NCI-H1105 treated with DMSO at 0.1 percent for 48 hours (cell line): ENCODE results near the gene CNOT8.
"Not testable (repeated sequence)": the region's sequence is repeated elsewhere in the genome, so short reads cannot be mapped to it uniquely, and the experiment has no call there.

Experiments used
- DNase-seq: peaks from one replicate; lab custom pipeline; 2025; lab: John Stamatoyannopoulos, UW

CNOT8 gene

GRCh38 chr5:154865466-154866184, 7.2 kb downstream of the CNOT8 start:
- no peak for DNase-seq

DNA sequence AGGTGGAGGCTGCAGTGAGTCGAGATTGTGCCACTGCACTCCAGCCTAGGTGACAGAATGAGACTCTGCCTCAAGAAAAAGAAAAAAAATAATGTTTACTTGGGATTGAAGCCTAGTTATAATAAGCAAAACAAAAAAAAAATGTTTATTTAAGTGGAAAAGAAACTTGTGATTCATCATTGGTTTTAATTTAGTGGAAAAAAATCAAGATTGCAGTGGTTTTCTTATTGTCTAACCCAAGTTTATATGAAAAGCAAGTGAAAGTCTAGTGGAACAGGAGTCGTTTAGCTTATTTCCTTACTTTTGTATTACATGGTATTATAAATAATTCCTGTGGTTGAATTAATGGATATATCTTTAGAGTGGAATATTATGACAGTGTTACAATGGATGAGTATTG, 8.4 kb downstream of the CNOT8 start:
- no peak for DNase-seq

- DNase-seq = no peak
Measured at GRCh38 chr5:154868702-154869101, 10.3 kb downstream of the CNOT8 start.

GRCh38 chr5:154871734-154872133, 13.3 kb downstream of the CNOT8 start:
- no peak for DNase-seq

GRCh38 chr5:154873791-154874331, 15.4 kb downstream of the CNOT8 start:
- no peak for DNase-seq

DNA sequence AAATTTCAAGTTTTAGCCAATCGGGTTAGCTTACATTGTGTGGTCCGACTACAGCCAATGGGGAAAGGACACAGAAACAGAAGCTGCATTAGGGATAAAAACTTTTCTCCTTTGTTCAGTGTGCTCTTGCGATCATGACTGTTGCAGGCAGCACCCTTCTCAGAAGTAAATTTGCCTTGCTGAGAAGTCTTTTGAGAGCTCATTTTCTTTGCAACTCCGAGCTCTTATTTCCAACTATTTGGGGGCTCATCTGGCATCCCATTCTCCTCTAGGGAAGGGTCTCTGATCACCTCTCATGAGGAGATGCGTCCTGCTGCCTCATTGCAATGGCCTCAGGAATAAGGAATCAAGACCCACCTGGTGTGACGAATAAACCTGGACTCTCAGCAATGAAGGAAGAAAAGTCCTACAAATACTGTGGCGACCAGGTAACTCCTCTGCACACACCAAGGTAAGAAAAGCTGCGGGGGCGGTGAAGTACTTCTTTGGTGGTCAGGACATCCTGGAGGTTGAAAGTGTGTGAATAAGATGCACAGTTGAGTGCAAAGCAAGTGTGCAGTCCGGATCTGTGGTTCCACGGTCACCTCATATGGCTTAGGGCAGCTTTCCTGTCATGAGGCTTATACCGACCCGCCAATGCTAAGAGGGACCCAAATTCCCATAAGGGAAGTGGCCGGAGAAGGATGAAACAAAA, 20.4 kb downstream of the CNOT8 start:
- no peak for DNase-seq

DNA sequence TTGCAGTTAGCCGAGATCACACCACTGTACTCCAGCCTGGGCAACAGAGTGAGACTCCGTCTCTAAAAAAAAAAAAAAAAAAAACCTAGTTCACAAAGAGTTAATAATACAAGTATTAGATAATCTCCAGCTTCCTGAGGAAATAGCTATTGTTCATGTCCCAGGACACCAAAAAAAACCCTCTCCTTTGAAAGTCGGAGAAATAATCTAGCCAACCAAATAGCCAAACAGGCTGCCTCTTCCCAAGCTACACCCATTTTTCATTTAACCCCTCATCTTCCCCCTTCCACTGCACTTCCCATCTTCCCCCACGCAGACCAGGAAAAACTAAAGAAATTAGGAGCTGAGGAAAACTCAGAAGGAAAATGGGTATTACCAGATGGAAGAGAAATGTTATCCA, 23.6 kb downstream of the CNOT8 start:
- no peak for DNase-seq

- no peak for DNase-seq
Measured at GRCh38 chr5:154884424-154884823, 26.0 kb downstream of the CNOT8 start.

- DNase-seq = no peak
Measured at GRCh38 chr5:154885439-154885838, 27.0 kb downstream of the CNOT8 start.

GRCh38 chr5:154892369-154892771, 33.9 kb downstream of the CNOT8 start:
- DNase-seq = no peak

DNA sequence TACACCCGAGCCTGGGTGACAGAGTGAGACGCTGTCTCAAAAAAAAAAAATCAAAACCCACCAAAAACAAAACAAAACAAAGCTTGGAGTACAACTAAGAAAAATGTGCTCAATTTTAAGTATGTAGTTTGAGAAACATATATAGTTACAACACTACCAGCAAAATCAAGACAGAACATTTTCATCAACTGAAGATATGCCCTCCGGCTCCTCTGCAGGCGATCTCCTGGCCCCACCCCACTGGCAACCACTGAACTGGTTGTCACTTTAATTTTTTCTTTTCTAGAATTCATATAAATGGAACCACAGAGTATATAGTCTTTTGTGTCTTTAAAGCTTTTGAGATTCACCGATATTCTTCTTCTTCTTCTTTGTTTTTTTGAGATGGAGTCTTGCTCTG, 35.0 kb downstream of the CNOT8 start:
- no peak for DNase-seq

DNA sequence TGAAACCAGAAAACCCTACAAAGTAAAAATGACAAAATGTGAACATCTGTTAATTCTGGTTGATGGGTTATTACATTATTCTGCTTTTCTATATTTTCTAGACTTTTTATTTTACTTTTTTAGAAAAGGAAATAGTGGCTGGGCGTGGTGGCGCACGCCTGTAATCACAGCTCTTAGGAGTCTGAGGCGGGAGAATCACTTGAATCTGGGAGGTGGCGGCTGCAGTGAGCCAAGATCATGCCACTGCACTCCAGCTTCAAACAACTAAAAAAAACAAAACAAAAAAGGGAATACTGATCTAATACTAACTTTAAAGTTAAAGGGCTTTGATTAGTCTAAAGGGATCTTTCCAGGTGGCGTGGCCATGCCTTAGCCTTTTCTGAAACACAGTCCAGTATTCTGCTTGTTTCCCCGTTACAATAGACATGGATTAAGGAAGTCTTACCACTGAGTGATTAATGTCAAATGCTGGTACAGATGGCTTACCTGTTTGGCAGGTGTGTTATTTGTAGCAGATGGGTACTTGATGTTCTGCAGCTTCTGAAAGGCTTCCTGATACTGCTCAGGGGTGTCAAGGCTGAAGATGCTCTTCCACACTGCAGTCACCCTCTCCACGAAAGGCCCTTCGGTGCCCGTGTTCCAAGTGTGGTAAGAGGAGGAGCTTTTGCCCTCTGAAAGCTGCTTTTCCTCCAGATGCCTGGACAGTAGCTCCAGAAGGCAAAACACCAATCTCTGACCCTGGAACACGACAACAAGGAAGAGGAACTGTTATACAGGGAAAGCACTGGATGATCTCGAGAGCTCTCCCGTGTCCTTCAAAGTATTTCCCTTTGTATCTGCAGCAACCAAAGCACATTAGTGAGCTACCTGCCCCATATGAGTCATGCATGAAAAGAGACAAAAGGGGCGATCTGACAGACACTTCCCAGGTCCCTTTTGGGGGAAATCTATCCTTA, 37.5 kb downstream of the CNOT8 start:
- no peak for DNase-seq

DNA sequence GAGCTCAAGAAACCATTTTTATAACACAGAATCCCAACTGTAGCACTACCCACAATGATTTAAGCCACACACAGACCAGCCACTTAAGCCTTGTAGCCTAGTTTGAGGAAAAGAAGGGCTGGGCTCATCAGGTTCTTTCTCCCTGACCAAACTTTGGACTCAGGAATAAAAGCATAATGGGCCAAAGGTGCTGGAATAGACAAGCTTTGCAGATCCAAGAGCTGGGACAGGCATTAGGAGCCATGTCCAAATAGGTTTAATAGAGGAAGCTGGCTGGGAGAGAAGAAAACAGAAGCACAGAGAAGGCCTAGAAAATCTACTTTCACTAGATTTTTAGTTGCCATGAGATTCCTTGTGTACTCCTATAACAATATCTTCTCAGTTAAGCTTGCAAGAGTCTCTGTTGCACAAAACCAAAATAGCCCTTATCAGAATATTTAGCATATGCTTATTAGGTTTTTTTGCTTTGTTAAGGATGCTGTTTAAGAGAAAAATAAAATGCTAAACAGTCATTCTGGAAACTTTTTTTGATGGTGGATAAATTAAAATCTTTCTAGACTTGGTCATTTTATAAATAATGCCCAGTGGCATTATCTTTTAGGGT, 38.2 kb downstream of the CNOT8 start:
- DNase-seq = no peak

GRCh38 chr5:154898210-154898609, 39.8 kb downstream of the CNOT8 start:
- DNase-seq = no peak

GRCh38 chr5:154899151-154899816, 40.9 kb downstream of the CNOT8 start:
- no peak for DNase-seq

DNA sequence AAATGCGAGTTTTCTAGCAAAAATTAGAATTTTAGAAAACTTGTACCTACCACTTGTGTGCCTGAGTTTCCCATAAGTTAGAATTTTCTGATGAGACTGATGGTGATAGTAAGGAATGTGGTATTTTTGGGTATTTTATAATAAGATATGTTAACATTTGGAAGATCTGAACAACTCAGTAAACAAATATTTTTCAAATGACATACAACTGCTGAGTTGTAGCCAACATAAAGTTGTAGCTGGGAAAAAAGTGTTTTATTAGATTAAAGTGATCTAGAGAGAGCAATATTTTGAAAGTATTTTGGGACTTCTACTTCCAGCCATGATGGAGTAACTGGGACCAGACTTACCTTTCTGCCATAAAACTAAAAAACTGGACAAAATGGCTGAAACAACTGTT, 41.6 kb downstream of the CNOT8 start:
- no peak for DNase-seq

DNA sequence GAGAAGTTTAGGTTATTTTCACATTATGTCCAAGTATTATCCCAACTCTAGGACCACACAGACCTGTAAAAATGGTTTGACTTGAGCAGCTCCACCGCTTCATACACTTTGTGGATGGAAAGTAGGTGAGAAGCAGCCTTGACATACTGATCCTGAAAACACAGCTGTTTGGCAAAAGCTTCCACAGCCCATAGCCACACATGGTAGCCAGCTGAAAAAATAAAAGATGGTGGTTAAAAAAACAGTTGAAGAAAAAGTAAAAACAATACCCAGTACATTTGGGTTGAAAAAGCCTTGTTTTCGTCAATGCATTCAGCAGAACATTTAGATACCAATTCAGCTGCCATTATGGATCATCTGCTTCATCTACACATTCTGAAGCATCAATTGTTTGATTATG, 42.8 kb downstream of the CNOT8 start:
- DNase-seq = no peak

GRCh38 chr5:154901913-154902312, 43.5 kb downstream of the CNOT8 start:
- DNase-seq = no peak

DNA sequence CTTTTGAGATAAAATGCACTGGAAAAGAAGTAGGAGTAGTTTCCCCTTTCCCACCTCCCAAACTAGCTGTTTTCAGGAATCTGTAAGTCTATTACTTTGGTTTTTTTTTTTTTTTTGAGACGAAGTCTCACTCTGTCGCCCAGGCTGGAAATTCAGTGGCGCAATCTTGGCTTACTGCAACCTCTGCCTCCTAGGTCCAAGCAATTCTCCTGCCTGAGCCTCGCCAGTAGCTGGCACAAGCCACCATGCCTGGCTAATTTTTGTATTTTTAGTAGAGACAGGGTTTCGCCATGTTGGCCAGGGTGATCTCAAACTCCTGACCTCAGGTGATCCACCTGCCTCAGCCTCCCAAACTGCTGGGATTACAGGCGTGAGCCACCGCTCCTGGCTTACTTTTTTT, 47.2 kb downstream of the CNOT8 start:
- not testable (repeated sequence) for DNase-seq

DNA sequence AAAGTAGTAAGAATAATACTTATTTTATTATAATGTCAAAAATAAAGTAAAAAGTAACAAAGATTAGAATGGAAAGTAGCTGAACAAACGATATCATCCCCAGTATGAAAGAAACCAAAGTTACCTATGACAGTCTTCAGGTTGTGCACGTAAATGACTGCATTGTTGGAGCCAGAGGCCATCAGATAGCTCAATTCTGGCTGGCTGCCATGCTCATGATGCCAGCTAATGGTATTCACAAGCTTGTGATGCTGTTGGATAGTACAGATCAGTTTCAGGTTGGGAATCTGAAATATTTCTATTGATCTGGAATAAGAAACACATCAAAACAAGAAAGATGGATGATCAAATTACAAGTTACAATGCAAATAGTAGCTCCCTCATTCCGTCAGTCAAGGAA, 58.4 kb downstream of the CNOT8 start:
- DNase-seq = no peak

DNA sequence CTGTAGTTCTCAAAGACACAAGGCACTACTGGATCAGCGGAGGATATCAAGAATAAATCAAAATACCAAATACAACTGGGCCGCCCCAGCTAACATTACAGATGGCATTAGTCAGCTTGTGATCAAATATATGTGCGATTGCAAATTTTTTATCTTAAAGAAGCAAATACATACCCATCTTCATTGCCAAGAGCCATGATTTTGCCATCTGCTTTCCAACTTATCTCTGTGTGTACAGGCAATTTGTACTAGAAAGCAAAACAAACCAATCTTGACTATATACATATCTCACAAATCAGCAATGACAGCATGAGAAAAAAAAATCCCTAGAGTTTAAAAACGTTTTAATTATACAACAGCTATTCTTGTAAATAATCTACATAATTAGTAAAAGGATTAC, 59.3 kb downstream of the CNOT8 start:
- no peak for DNase-seq
